Inflammatory macrophage treated with lipopolysaccharide for 1 hour (primary cell): ENCODE data around the gene HK1.
"Not testable (repeated sequence)": the region's sequence is repeated elsewhere in the genome, so short reads cannot be mapped to it uniquely, and the experiment has no call there.

Source experiments
- DNase-seq, 2 donors: peaks; one replicate each; pipeline ENCODE4 v3.0.0-alpha.2; 2020 to 2022

Gene HK1

GRCh38 chr10:69312528-69312927 is 34.2 kb downstream of the HK1 start:
- no peak for DNase-seq

GRCh38 chr10:69315100-69315542 is 36.8 kb downstream of the HK1 start:
- DNase-seq: no peak

GRCh38 chr10:69315610-69316312 is 37.5 kb downstream of the HK1 start:
- no peak for DNase-seq

- no peak for DNase-seq
Observed at GRCh38 chr10:69316313-69317059, 38.2 kb downstream of the HK1 start.

- no peak for DNase-seq
Observed at GRCh38 chr10:69317175-69317604, 38.9 kb downstream of the HK1 start.

- no peak for DNase-seq
Observed at GRCh38 chr10:69317626-69318105, 39.4 kb downstream of the HK1 start.

GRCh38 chr10:69318106-69318866 is 40.0 kb downstream of the HK1 start:
- DNase-seq: peak; percentile 86 to 91

- peak; percentile 55 to 65 for DNase-seq
Observed at GRCh38 chr10:69318867-69319727, 40.8 kb downstream of the HK1 start.

GRCh38 chr10:69319841-69320316 is 41.6 kb downstream of the HK1 start:
- DNase-seq: no peak

- no peak for DNase-seq
Observed at GRCh38 chr10:69320521-69320920, 42.2 kb downstream of the HK1 start.

- DNase-seq: no peak
Observed at GRCh38 chr10:69321039-69321715, 42.9 kb downstream of the HK1 start.

GRCh38 chr10:69321865-69322264 is 43.6 kb downstream of the HK1 start:
- no peak for DNase-seq

GRCh38 chr10:69322346-69322745 is 44.0 kb downstream of the HK1 start:
- not testable (repeated sequence) for DNase-seq

GRCh38 chr10:69323622-69324021 is 45.3 kb downstream of the HK1 start:
- no peak for DNase-seq

- no peak for DNase-seq
Observed at GRCh38 chr10:69324583-69324982, 46.3 kb downstream of the HK1 start.

GRCh38 chr10:69325637-69326523 is 47.6 kb downstream of the HK1 start:
- not testable (repeated sequence) for DNase-seq

- no peak for DNase-seq
Observed at GRCh38 chr10:69326692-69327091, 48.4 kb downstream of the HK1 start.

GRCh38 chr10:69327463-69328379 is 49.4 kb downstream of the HK1 start:
- peak; percentile 70 to 73 for DNase-seq

- DNase-seq: no peak
Observed at GRCh38 chr10:69328380-69328735, 50.1 kb downstream of the HK1 start.
